ENCODE results near the gene PLIN4.

PLIN4 gene

GRCh38 chr19:4523306-4524110, 5.2 kb upstream of the PLIN4 start:
- DNase-seq = no peak

DNA sequence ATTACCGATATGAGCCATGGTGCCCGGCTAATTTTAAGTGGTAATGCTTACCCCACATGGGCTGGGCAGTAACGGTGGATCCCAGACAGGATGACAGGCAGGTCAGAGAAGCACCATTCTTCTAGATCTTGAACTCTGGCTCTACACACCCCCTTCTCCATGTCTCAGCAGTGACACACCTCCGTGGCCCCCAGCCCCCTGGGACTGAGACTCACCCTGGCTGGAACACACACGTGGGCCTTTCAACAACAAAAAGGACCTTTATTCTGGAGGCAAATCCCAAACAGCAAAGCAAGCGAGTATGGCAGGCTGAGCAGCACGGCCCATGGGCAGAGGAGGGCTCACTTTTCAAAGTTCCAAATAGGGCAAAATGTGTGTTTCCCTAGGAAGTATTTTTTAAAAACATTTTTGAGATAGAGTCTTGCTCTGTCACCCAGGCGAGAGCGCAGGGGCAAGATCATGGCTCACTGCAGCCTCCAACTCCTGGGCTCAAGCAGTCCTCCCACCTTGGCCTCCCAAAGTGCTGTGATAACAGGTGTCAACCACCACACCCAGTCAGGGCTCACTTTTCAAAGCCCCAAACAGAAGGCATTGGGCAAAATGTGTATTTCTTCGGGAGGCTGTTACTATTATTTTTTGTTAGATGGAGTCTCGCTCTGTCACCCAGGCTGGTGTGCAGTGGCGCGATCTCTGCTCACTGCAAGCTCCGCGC, 4.2 kb upstream of the PLIN4 start:
- no peak for DNase-seq

GRCh38 chr19:4521888-4522242, 3.6 kb upstream of the PLIN4 start:
- no peak for DNase-seq

DNA sequence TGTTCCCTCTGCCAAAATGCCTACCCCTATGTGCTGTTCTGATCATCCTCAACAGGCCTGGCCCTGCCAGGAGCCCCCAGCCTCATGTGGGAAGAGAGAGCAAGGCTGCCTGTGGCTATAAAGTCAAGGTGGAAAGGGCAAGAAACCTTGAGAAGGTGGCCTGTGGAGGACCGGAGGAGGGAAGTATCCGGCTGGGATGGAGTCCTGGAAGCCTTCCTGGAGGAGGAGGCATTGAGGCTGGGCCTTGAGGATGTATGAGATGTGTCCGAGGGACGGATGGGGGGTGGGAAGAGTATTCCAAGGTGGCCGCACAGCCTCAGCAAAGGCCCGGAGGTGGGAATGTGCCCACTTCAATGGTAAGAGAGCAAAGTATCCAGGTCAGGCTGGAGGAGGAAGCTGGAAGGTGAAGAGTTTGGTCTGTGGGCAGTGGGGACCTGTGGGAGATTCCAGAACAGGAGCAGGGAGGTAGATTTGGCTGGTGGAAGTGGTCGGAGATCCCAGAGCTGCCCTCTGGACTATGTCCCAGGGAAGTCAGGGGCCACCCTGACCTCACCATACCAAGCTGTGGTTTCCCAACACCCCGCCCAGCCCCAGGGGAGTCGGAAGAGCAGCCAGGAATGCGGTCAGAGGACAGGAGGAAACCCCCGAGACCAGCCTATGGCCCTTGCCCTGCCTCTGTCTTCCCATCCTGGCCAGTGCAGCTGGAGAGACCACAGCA, 3.0 kb upstream of the PLIN4 start:
- DNase-seq = no peak

DNA sequence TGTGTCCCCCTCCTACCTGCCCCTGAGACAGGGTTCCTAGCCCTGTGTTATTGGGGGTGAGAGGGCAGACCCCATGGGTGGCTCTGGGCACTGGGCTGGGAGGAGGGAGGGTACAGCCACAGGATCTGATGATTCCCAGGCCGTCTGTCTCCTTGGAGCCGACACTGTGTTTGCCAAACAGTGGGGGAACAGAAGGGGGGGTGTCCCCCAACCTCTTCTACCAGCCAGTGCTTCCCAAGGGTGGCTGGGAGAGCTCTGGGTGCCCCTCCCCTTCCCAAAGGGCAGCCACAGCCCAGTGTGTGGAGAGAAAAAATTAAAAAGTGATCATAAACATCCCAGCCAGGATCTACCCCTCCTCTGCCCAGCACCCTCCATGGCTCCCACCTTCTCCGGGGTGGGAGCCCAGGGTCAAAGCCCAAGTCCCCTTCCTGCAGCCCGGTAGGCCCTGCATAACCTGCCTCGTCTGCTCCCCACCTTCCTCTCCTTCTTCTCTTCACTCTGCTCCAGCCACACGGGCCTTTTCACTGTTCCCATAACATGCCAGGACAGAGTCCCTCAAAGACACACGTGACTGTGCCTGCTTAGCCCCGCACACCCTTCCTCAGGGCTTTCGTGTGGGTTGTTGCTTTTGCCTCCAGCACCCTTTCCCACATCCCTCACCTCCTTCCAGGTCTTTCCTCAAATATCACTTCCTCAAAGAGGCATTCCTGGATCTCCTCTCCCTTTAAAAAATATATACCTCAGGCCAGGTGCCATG, 1.4 kb upstream of the PLIN4 start:
- DNase-seq = no peak

- no peak for DNase-seq
These were observed 848 bp upstream of the PLIN4 start for GRCh38 chr19:4519172-4519496.

GRCh38 chr19:4517451-4518057, 732 bp downstream of the PLIN4 start:
- DNase-seq = no peak

DNA sequence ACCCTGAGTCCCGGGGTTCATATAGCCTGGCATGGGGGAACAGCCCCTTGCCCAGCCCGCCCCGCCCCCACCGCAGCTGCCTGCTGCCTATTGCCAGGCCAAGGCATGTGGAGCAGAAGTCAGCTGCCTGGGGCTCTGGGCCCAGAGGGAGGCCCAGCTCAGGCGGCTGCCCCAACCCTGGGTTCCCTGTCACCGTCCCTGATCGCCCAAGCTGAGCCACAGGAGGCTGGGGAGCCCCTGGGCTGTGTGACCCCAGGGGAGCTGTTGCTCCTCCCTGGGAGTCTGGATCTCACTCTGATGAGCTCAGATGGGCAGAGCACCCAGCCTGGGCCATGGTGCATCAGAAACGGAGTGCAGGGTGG, 1.4 kb downstream of the PLIN4 start:
- no peak for DNase-seq

GRCh38 chr19:4516199-4516938, 1.9 kb downstream of the PLIN4 start:
- no peak for DNase-seq

DNA sequence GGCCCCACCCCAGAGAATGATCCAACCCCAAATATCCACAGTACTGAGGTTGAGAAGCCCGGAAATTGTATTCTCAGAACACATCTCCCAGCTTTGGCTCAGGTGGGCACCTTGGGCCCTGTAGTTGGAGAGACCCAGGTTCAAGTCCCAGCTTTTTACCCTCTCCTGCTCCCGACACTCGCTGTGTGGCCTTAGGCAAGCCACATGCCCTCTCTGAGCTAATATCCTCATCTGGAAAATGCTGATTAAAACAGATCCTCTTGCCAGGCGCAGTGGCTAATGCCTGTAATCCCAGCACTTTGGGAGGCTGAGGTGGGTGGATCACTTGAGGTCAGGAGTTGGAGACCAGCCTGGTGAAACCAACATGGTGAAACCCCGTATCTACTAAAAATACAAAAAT, 2.6 kb downstream of the PLIN4 start:
- no peak for DNase-seq

- no peak for DNase-seq
These were observed 5.0 kb downstream of the PLIN4 start for GRCh38 chr19:4513248-4513647.

DNA sequence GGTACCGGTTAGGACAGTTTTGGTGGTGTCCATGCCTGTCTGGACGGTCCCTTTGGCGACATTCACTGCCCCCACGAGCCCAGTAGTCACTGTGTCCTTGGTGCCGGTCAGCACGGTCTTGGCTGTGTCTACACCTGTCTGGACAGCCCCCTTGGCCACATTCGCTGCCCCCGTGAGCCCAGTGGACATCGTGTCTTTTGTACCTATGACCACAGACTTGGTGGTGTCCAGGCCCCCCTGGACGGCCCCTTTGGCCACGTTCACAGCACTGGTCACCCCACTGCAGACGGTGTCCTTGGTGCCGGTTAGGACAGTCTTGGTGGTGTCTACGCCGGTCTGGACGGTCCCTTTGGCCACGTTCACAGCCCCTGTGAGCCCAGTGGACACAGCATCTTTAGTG, 6.2 kb downstream of the PLIN4 start:
- no peak for DNase-seq

GRCh38 chr19:4511300-4512054, 6.8 kb downstream of the PLIN4 start:
- DNase-seq = no peak

DNA sequence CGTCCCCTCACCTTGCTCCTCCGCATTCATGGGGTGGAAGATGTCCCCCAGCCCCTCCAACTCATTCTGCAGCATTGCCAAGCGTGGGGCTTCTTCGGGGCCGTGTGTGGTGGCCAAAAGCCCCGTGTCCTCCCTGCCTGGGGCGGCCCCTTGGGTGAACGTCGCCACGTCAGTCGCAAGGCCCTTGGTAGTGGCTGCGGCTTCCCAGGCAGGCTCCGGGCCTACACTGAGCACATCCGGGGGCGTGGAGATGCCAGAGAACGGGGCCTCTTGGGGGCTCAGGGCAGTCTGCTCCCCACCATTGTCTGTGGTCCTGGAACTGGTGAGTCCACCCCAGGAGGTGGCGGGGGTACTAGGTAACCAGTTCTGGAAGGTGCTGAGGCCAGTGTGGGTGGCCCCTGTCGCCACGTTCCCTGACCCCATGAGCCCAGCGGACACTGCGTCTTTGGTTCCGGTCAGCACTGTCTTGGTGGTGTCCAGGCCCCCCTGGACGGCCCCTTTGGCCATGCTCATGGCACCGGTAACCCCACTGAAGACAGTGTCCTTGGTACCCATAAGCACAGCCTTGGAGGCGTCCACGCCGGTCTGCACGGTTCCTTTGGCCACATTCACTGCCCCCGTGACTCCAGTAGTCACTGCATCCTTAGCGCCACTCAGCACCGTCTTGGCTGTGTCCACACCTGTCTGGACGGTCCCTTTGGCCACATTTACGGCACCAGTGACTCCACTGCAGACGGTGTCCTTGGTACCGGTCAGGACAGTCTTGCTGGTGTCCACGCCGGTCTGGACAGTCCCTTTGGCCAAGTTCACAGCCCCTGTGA, 7.6 kb downstream of the PLIN4 start:
- DNase-seq = no peak

DNA sequence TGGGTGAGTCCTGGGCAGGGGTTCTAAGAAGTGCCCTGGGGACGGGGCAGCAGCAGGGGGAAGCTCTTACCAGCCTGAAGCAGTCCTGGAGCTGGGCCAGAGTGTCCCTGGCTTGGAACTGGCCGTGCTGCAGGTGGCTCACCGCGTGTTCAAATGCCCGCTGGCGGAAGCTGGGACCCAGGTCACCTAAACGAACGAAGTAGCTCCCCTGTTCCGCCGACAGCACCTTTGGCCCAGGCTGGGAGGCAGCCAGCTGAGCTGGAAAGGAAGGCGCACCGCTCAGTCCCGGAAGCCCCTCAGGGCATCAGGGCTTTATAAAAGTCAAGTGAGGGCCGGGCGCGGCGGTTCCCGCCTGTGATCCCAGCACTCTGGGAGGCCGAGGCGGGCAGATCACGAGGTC, 9.6 kb downstream of the PLIN4 start:
- no peak for DNase-seq

DNA sequence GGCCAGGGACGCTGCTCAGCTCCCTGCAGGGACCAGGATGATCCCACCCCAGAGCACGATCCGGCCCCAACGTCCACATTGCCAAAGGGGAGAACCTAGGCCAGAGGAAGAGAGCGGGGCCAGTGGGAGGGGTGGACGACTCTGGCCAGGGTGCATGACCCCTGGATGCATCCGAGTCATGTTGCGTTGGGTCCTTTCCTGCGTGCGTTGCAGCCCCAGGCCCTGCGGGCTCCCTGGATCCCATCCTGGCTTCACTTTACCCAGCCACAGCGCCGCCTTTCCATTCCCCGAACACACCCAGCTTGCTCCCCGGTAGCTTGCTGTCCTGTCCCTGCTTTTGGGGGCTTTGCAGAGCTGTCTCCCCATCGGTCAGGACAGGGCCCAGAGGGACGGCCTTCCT, 10.5 kb downstream of the PLIN4 start:
- no peak for DNase-seq

DNA sequence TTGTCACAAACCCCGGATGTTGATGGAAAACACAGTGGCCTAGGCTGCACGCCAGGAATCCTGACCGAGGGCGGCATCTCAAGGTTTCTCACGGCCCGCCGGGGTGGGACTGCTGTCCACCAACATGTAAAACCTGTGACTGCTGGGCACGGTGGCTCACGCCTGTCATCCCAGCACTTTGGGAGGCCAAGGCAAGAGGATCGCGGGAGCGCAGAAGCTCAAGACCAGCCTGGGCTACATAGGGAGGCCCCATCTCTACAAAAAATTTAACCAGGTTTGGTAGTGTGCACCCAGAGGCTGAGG, 11.2 kb downstream of the PLIN4 start:
- no peak for DNase-seq

- DNase-seq = no peak
These were observed 11.7 kb downstream of the PLIN4 start for GRCh38 chr19:4506449-4507149.

DNA sequence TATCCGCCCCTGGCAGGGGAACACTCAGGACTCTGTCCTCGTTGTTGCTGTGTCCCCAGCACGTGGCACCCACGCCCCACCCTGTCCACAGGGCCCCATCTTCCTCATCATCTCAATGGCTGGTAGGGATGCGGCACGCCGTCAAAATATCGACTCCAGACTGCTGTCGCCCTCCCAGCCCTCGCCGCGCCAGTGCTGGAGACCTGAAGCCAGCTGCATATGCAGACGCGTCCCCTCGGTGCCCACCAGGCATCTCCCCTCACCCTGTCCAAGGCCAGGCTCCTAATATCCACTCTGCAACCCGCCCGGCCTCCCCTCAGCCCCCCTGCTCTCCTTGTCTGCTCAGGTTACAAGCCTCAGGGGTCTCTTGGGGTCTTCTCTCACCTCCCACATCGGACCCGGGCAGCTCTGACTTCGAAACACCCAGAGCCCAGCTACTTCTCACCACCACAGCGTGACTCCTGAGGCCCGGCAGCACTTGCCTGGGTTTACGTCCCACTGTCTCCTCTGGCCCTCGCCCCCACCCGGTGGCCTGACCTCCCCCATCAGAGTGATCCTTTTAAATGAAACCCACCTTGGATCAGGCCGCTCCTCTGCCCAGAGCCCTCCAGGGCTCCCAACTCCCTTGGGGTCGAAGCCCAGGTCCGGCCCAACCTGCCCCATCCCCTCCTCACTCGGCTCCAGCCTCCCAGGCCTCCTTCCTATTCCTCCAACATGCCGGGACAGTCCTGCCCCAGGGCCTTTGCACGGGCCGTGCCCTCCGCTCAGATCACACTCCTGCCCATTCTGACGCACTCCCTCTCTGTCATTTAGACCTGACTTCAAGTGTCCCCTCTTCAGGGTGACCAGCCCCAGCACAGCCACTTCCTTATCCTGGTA, 12.5 kb downstream of the PLIN4 start:
- DNase-seq = no peak

Measured in activated CD4-positive, CD25-positive, alpha-beta regulatory T cell (primary cell).